Vagina (tissue), 2 donors: ENCODE measurements around the gene ACMSD. TPM values are rescaled to one million over a fixed set of nuclear protein-coding genes. Genes with fewer than 3 reads are reported as not detected.
"Not testable (repeated sequence)": the region's sequence is repeated elsewhere in the genome, so short reads cannot be mapped to it uniquely, and the experiment has no call there.

Experiments used
- DNase-seq, 2 donors: peaks; one replicate each; pipeline ENCODE4 v3.0.0-alpha.2; 2017; ENCODE audit errors: extremely low spot score in 2 of 2
- H3K27ac ChIP-seq: fragments of 200-600 bp; sonication (generic); one replicate; pipeline ENCODE4 v1.5.1; 2019
- H3K27me3 ChIP-seq: fragments of 200-600 bp; sonication (generic); one replicate; pipeline ENCODE4 v1.5.1; 2019
- H3K36me3 ChIP-seq, 2 donors: fragments of 200-600 bp; sonication (generic); one replicate each; pipeline ENCODE4 v1.5.1; 2017 to 2019
- H3K4me1 ChIP-seq: fragments of 200-600 bp; sonication (generic); one replicate; pipeline ENCODE4 v1.5.1; 2019
- H3K4me3 ChIP-seq, 2 donors: fragments of 200-600 bp; sonication (generic); 1 replicate in 1 of 2; 2 replicates in 1 of 2; pipeline ENCODE4 v1.5.1; 2016 to 2019
- H3K9me3 ChIP-seq: fragments of 200-600 bp; sonication (generic); one replicate; pipeline ENCODE4 v1.5.1; 2019
- POLR2A ChIP-seq, 2 donors: fragments of 450-650 bp; IDR thresholded peaks; one replicate each; pipeline ENCODE4 v1.6.1; 2017; ENCODE audit warnings: antibody characterized with exemption in 2 of 2, mild to moderate bottlenecking in 2 of 2, moderate library complexity in 2 of 2
- POLR2AphosphoS5 ChIP-seq, 2 donors: sonication (generic); formaldehyde crosslinking; IDR thresholded peaks; one replicate each; pipeline ENCODE4 v1.9.0; 2017; ENCODE audit warnings: antibody characterized with exemption in 2 of 2, mild to moderate bottlenecking in 2 of 2, low read depth in 1 of 2; ENCODE audit not compliant: insufficient read depth in 1 of 2
- intact Hi-C: fragments of 100-400 bp; cut with DNase I; formaldehyde crosslinking; loops from one replicate; pipeline ENCODE4 v1.15.1; 2023
- total RNA-seq: library from RNA; depleted of rRNA; stranded (reverse); fragments of >200 nt; gene quantifications from one replicate; pipeline ENCODE4 v1.2.3, GENCODE V29; 2016
- TF ChIP-seq, protein P1 (sequence below), 3 experiments: fragments of 450-650 bp in 2 of 3; fragments of 200-600 bp in 1 of 3; sonication (generic) in 1 of 3; IDR thresholded peaks; one replicate each; pipeline ENCODE4 v1.5.1; 2017 to 2019; ENCODE audit warnings: antibody characterized with exemption in 3 of 3, mild to moderate bottlenecking in 2 of 3, moderate library complexity in 2 of 3

The ACMSD gene
- total RNA-seq, 1 donor from 2014 or later: not detected

DNA sequence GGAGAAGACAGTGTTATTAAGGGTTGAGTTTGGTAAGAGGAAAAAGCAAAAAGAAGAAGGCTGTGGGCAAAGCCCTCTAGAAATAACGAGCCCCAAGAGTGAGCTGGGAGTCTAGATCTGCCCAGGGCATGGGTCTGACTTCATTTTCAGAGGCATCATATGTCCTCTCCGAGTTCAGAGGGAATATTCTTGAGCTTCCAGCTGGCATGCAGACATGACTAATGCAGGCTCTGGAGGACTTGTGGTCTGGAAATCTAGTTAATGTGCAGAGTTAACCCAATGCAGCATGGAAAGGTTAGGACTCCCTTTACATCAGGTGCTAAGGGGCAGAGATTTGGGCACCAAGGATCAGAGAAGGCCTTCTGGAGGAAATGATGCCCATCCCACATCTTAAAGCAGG, 7.3 kb downstream of the ACMSD start:
- no peak overlapping the region for H3K27ac ChIP-seq
- no peaks in the 10 kb centered on the region for H3K4me1 ChIP-seq
- H3K4me3 ChIP-seq: no peak overlapping the region
- H3K27me3 ChIP-seq: no peaks in the 10 kb centered on the region
- intact Hi-C loops: no loop called here
- DNase-seq: no peak
- TF ChIP-seq POLR2A (IDR thresholded peaks at IDR 0.05): no peak
- TF ChIP-seq POLR2AphosphoS5 (IDR thresholded peaks at IDR 0.05; ENCODE audit: insufficient read depth in 1 of 2, low read depth in 1 of 2): no peak
- TF ChIP-seq, protein P1, sequence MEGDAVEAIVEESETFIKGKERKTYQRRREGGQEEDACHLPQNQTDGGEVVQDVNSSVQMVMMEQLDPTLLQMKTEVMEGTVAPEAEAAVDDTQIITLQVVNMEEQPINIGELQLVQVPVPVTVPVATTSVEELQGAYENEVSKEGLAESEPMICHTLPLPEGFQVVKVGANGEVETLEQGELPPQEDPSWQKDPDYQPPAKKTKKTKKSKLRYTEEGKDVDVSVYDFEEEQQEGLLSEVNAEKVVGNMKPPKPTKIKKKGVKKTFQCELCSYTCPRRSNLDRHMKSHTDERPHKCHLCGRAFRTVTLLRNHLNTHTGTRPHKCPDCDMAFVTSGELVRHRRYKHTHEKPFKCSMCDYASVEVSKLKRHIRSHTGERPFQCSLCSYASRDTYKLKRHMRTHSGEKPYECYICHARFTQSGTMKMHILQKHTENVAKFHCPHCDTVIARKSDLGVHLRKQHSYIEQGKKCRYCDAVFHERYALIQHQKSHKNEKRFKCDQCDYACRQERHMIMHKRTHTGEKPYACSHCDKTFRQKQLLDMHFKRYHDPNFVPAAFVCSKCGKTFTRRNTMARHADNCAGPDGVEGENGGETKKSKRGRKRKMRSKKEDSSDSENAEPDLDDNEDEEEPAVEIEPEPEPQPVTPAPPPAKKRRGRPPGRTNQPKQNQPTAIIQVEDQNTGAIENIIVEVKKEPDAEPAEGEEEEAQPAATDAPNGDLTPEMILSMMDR (IDR thresholded peaks at IDR 0.05): no peak
- no peaks in the 10 kb centered on the region for H3K36me3 ChIP-seq
- no peaks in the 10 kb centered on the region for H3K9me3 ChIP-seq

DNA sequence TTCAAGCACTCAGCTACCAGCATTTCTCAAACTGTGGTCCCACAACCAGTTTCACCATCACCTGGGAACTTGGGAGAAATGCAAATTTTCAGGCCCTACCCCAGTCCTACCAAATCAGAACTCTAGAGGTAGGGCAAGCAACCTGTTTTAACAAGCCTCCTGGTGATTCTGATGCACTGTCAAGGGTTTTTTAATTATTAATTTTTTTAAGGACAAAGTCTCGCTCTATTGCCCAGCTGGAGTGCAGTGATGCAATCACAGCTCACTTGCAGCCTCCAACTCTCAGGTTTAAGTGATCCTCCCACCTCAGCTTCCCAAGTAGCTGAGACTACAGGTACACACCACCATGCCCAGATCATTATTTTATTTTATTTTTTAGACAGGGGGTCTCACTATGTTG, 7.8 kb downstream of the ACMSD start:
- Histone ChIP-seq H3K4me3 (no peak overlapping the region), H3K9me3 (no peaks in the 10 kb centered on the region), H3K4me1 (no peaks in the 10 kb centered on the region), H3K27ac (no peak overlapping the region), H3K27me3 (no peaks in the 10 kb centered on the region), H3K36me3 (no peaks in the 10 kb centered on the region)
- TF ChIP-seq POLR2A (IDR thresholded peaks at IDR 0.05) (no peak), POLR2AphosphoS5 (IDR thresholded peaks at IDR 0.05; ENCODE audit: insufficient read depth in 1 of 2, low read depth in 1 of 2) (no peak)
- TF ChIP-seq, protein P1 (IDR thresholded peaks at IDR 0.05): no peak
- DNase-seq: no peak
- intact Hi-C loops: no loop called here

DNA sequence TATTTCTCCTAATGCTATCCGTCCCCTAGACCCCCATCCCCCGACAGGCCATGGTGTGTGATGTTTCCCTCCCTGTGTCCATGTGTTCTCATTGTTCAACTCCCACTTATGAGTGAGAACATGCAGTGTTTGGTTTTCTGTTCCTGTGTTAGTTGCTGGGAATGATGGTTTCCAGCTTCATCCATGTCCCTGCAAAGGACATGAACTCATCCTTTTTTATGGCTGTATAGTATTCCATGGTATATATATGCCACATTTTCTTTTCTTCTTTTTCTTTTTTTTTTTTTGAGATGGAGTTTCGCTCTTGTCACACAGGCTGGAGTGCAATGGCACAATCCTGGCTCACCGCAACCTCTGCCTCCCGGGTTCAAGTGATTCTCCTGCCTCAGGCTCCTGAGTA, 9.2 kb downstream of the ACMSD start:
- H3K4me3 ChIP-seq, H3K9me3 ChIP-seq, H3K27ac ChIP-seq, DNase-seq, H3K27me3 ChIP-seq, intact Hi-C loops, H3K36me3 ChIP-seq, H3K4me1 ChIP-seq: not testable (repeated sequence)

DNA sequence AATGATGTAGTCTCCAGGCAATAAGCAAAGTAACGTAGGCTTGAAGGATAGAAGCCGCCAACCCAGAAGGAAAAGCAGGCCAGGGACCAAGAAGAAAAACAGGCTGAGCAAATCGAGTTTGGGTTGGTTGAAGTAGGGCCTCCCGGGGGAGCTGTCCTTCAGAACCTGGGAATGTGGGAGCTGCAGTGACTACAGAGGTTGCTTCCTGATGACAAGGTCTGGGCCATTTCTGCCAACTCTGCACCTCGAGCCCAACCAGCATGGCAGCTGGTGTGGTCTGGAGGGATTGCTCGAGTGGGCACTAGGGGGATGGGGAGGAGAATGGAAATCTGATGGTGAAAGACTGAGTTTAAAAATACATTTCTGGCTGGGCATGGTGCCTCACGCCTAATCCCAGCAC, 14.1 kb downstream of the ACMSD start:
- intact Hi-C loops: no loop called here
- no peak for TF ChIP-seq POLR2AphosphoS5 (IDR thresholded peaks at IDR 0.05; ENCODE audit: insufficient read depth in 1 of 2, low read depth in 1 of 2)
- TF ChIP-seq, protein P1 (IDR thresholded peaks at IDR 0.05): no peak
- no peak for TF ChIP-seq POLR2A (IDR thresholded peaks at IDR 0.05)
- Histone ChIP-seq H3K27ac (no peak overlapping the region), H3K36me3 (no peaks in the 10 kb centered on the region), H3K4me1 (no peaks in the 10 kb centered on the region), H3K27me3 (no peaks in the 10 kb centered on the region), H3K9me3 (no peaks in the 10 kb centered on the region), H3K4me3 (no peak overlapping the region)
- DNase-seq: no peak

DNA sequence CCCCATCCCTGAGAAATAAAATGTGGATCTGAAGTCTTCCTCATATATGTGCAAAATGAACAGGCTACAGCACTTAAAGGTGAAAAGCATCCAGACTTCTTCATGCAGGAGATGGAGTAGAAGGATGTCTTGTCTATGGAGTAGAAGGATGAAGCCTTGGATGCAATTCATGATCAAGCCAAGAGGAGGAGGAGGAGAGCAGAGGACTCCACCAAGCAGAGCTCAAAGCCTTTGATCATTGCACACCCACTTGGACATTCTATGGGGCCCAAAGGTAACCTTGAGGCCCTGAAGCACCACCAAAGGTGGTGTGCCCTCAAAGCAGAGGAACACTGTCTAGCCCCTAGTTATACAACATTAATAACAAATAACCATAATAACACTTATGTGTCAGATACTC, 17.3 kb downstream of the ACMSD start:
- H3K27me3 ChIP-seq: no peaks in the 10 kb centered on the region
- intact Hi-C loops: no loop called here
- no peaks in the 10 kb centered on the region for H3K36me3 ChIP-seq
- H3K4me1 ChIP-seq: no peaks in the 10 kb centered on the region
- H3K9me3 ChIP-seq: no peaks in the 10 kb centered on the region
- TF ChIP-seq, protein P1 (IDR thresholded peaks at IDR 0.05): no peak
- TF ChIP-seq POLR2A (IDR thresholded peaks at IDR 0.05): no peak
- no peak for TF ChIP-seq POLR2AphosphoS5 (IDR thresholded peaks at IDR 0.05; ENCODE audit: insufficient read depth in 1 of 2, low read depth in 1 of 2)
- H3K27ac ChIP-seq: no peak overlapping the region
- H3K4me3 ChIP-seq: no peak overlapping the region
- no peak for DNase-seq

DNA sequence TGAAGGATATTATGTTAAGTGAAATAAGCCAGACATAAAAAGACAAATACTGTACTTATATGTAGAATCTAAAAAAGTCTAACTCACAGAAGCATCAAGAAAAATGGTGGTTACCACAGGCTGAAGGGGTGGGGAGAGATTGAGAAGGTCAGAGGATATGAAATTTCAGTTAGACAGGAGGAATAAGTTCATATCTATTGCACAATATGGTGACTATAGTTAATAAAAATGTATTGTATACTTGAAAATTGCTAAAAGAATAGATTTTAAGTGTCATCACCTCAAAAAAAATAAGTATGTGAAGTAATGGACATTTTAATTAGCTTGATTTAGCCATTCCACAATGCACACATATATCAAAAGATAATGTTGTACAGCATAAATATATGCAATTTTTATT, 19.8 kb downstream of the ACMSD start:
- DNase-seq: no peak
- no peaks in the 10 kb centered on the region for H3K9me3 ChIP-seq
- no peak for TF ChIP-seq POLR2A (IDR thresholded peaks at IDR 0.05)
- TF ChIP-seq, protein P1 (IDR thresholded peaks at IDR 0.05): no peak
- no peak for TF ChIP-seq POLR2AphosphoS5 (IDR thresholded peaks at IDR 0.05; ENCODE audit: insufficient read depth in 1 of 2, low read depth in 1 of 2)
- H3K36me3 ChIP-seq: no peaks in the 10 kb centered on the region
- intact Hi-C loops: no loop called here
- H3K4me3 ChIP-seq: no peak overlapping the region
- no peak overlapping the region for H3K27ac ChIP-seq
- no peaks in the 10 kb centered on the region for H3K4me1 ChIP-seq
- H3K27me3 ChIP-seq: no peaks in the 10 kb centered on the region
